Measurements from ENCODE around the gene ZNF556.
A peak's percentile ranks its signal among the peaks of the same experiment; 100 is the strongest.
"Not testable (repeated sequence)": the region's sequence is repeated elsewhere in the genome, so short reads cannot be mapped to it uniquely, and the experiment has no call there.

Gene ZNF556

GRCh38 chr19:2869618-2870017 is 2.5 kb downstream of the ZNF556 start:
- H4K91ac ChIP-seq (ENCODE audit: low read depth, low read length, poor library complexity), result no peak overlapping the region
- H3K4me3 ChIP-seq (ENCODE audit: low read length in 2 of 2), result no peak overlapping the region
- peak overlapping the region; percentile 21 for H3K9ac ChIP-seq (ENCODE audit: low read depth, low read length, poor library complexity)
- no CpG with 5 or more reads among the region's 10 CpGs for WGBS, 2 donors (ENCODE audit: extremely low coverage in 2 of 2, insufficient read length in 2 of 2, insufficient replicate concordance in 1 of 2)
- no peak overlapping the region for H2BK12ac ChIP-seq (ENCODE audit: low read length)
- H2AK5ac ChIP-seq (ENCODE audit: low read depth, low read length), result no peak overlapping the region
- no peak overlapping the region for H3K4me2 ChIP-seq (ENCODE audit: insufficient read depth, low read length, poor library complexity, severe bottlenecking)
- no peak overlapping the region for H2AFZ ChIP-seq (ENCODE audit: low read length)
- no peak overlapping the region for H3K4ac ChIP-seq (ENCODE audit: low read length)
- no peak for DNase-seq (ENCODE audit: low spot score)
- H4K8ac ChIP-seq (ENCODE audit: low read depth, low read length), result no peak overlapping the region
- no peak overlapping the region for H3K27ac ChIP-seq (replicated peaks; ENCODE audit: low read length)
- H3K18ac ChIP-seq (ENCODE audit: low read length), result no peak overlapping the region
- no peaks in the 10 kb centered on the region for H3K36me3 ChIP-seq (replicated peaks in 1 of 2; ENCODE audit: control insufficient read depth in 2 of 2, insufficient read depth in 2 of 2, low read length in 2 of 2)
- H3K27me3 ChIP-seq (ENCODE audit: control insufficient read depth in 3 of 3, insufficient read depth in 3 of 3, low read depth in 1 of 3, low read length in 3 of 3), result no peaks in the 10 kb centered on the region
- H2BK15ac ChIP-seq (ENCODE audit: low read length), result no peak overlapping the region
- no peak overlapping the region for H3K14ac ChIP-seq (ENCODE audit: low read length)
- H2BK5ac ChIP-seq (ENCODE audit: low read length), result no peak overlapping the region
- H3K9me3 ChIP-seq (replicated peaks in 1 of 2; ENCODE audit: control insufficient read depth in 2 of 2, insufficient read depth in 1 of 2, low read depth in 1 of 2, low read length in 2 of 2), result peaks cover 4 to 11% of the 10 kb centered on the region in 2 donors
- no peaks in the 10 kb centered on the region for H3K4me1 ChIP-seq (ENCODE audit: control insufficient read depth in 2 of 2, insufficient read depth in 1 of 2, low read depth in 1 of 2, low read length in 2 of 2)
- H3K79me1 ChIP-seq (ENCODE audit: low read depth, low read length), result no peaks in the 10 kb centered on the region
- no peak overlapping the region for H3K23ac ChIP-seq (ENCODE audit: low read depth, low read length, poor library complexity)
- H2BK120ac ChIP-seq (ENCODE audit: low read depth, low read length), result no peak overlapping the region

GRCh38 chr19:2872175-2872574 is 5.0 kb downstream of the ZNF556 start:
- H3K4me1 ChIP-seq (ENCODE audit: control insufficient read depth in 2 of 2, insufficient read depth in 1 of 2, low read depth in 1 of 2, low read length in 2 of 2); H3K27me3 ChIP-seq (ENCODE audit: control insufficient read depth in 3 of 3, insufficient read depth in 3 of 3, low read depth in 1 of 3, low read length in 3 of 3); H2BK5ac ChIP-seq (ENCODE audit: low read length); H3K4ac ChIP-seq (ENCODE audit: low read length); H3K27ac ChIP-seq (replicated peaks; ENCODE audit: low read length); H2BK15ac ChIP-seq (ENCODE audit: low read length); H3K18ac ChIP-seq (ENCODE audit: low read length); H2AK5ac ChIP-seq (ENCODE audit: low read depth, low read length); H3K23ac ChIP-seq (ENCODE audit: low read depth, low read length, poor library complexity); H4K8ac ChIP-seq (ENCODE audit: low read depth, low read length); H2BK12ac ChIP-seq (ENCODE audit: low read length); H2BK120ac ChIP-seq (ENCODE audit: low read depth, low read length); H3K79me1 ChIP-seq (ENCODE audit: low read depth, low read length); H3K4me2 ChIP-seq (ENCODE audit: insufficient read depth, low read length, poor library complexity, severe bottlenecking); H3K36me3 ChIP-seq (replicated peaks in 1 of 2; ENCODE audit: control insufficient read depth in 2 of 2, insufficient read depth in 2 of 2, low read length in 2 of 2); H3K14ac ChIP-seq (ENCODE audit: low read length); DNase-seq (ENCODE audit: low spot score); H3K4me3 ChIP-seq (ENCODE audit: low read length in 2 of 2); H4K91ac ChIP-seq (ENCODE audit: low read depth, low read length, poor library complexity); H3K9ac ChIP-seq (ENCODE audit: low read depth, low read length, poor library complexity): not testable (repeated sequence)
- H2AFZ ChIP-seq (ENCODE audit: low read length), result peak overlapping the region; percentile 49
- H3K9me3 ChIP-seq (replicated peaks in 1 of 2; ENCODE audit: control insufficient read depth in 2 of 2, insufficient read depth in 1 of 2, low read depth in 1 of 2, low read length in 2 of 2), result peaks cover 8 to 10% of the 10 kb centered on the region in 2 donors
- no CpG with 5 or more reads among the region's 11 CpGs for WGBS, 2 donors (ENCODE audit: extremely low coverage in 2 of 2, insufficient read length in 2 of 2, insufficient replicate concordance in 1 of 2)

GRCh38 chr19:2877398-2878331 is 10.5 kb downstream of the ZNF556 start:
- Histone ChIP-seq H2AK5ac (ENCODE audit: low read depth, low read length) (no peak overlapping the region), H3K9me3 (replicated peaks in 1 of 2; ENCODE audit: control insufficient read depth in 2 of 2, insufficient read depth in 1 of 2, low read depth in 1 of 2, low read length in 2 of 2) (peaks cover 16 to 22% of the 10 kb centered on the region in 2 donors), H3K4ac (ENCODE audit: low read length) (no peak overlapping the region), H3K79me1 (ENCODE audit: low read depth, low read length) (no peaks in the 10 kb centered on the region), H3K23ac (ENCODE audit: low read depth, low read length, poor library complexity) (no peak overlapping the region), H3K36me3 (replicated peaks in 1 of 2; ENCODE audit: control insufficient read depth in 2 of 2, insufficient read depth in 2 of 2, low read length in 2 of 2) (no peaks in the 10 kb centered on the region), H3K27me3 (ENCODE audit: control insufficient read depth in 3 of 3, insufficient read depth in 3 of 3, low read depth in 1 of 3, low read length in 3 of 3) (no peaks in the 10 kb centered on the region), H2BK12ac (ENCODE audit: low read length) (no peak overlapping the region), H4K91ac (ENCODE audit: low read depth, low read length, poor library complexity) (no peak overlapping the region), H3K14ac (ENCODE audit: low read length) (no peak overlapping the region), H2AFZ (ENCODE audit: low read length) (no peak overlapping the region), H3K4me2 (ENCODE audit: insufficient read depth, low read length, poor library complexity, severe bottlenecking) (no peak overlapping the region), H4K8ac (ENCODE audit: low read depth, low read length) (no peak overlapping the region), H2BK5ac (ENCODE audit: low read length) (no peak overlapping the region), H2BK15ac (ENCODE audit: low read length) (no peak overlapping the region), H3K4me3 (ENCODE audit: low read length in 2 of 2) (no peak overlapping the region), H3K4me1 (ENCODE audit: control insufficient read depth in 2 of 2, insufficient read depth in 1 of 2, low read depth in 1 of 2, low read length in 2 of 2) (no peaks in the 10 kb centered on the region), H3K27ac (replicated peaks; ENCODE audit: low read length) (no peak overlapping the region), H3K18ac (ENCODE audit: low read length) (no peak overlapping the region), H3K9ac (ENCODE audit: low read depth, low read length, poor library complexity) (no peak overlapping the region), H2BK120ac (ENCODE audit: low read depth, low read length) (no peak overlapping the region)
- no CpG with 5 or more reads among the region's 32 CpGs for WGBS, 2 donors (ENCODE audit: extremely low coverage in 2 of 2, insufficient read length in 2 of 2, insufficient replicate concordance in 1 of 2)
- DNase-seq (ENCODE audit: low spot score), result no peak

- H3K4me3 ChIP-seq (ENCODE audit: low read length in 2 of 2), result no peak overlapping the region
- no peak for DNase-seq (ENCODE audit: low spot score)
- no CpG with 5 or more reads among the region's 14 CpGs for WGBS, 2 donors (ENCODE audit: extremely low coverage in 2 of 2, insufficient read length in 2 of 2, insufficient replicate concordance in 1 of 2)
These were observed 16.7 kb downstream of the ZNF556 start for GRCh38 chr19:2883686-2884439.

More at GRCh38 chr19:2883686-2884439, 16.7 kb downstream of the ZNF556 start:
- no peak overlapping the region for H3K14ac ChIP-seq (ENCODE audit: low read length)
- no peak overlapping the region for H2AK5ac ChIP-seq (ENCODE audit: low read depth, low read length)
- H4K8ac ChIP-seq (ENCODE audit: low read depth, low read length), result no peak overlapping the region
- H3K4me1 ChIP-seq (ENCODE audit: control insufficient read depth in 2 of 2, insufficient read depth in 1 of 2, low read depth in 1 of 2, low read length in 2 of 2), result peaks cover 1 to 5% of the 10 kb centered on the region in 2 donors
- no peak overlapping the region for H2BK5ac ChIP-seq (ENCODE audit: low read length)
- no peak overlapping the region for H3K18ac ChIP-seq (ENCODE audit: low read length)
- no peak overlapping the region for H3K27ac ChIP-seq (replicated peaks; ENCODE audit: low read length)
- H3K9ac ChIP-seq (ENCODE audit: low read depth, low read length, poor library complexity), result no peak overlapping the region
- no peak overlapping the region for H2BK12ac ChIP-seq (ENCODE audit: low read length)
- no peak overlapping the region for H3K4me2 ChIP-seq (ENCODE audit: insufficient read depth, low read length, poor library complexity, severe bottlenecking)
- H3K36me3 ChIP-seq (replicated peaks in 1 of 2; ENCODE audit: control insufficient read depth in 2 of 2, insufficient read depth in 2 of 2, low read length in 2 of 2), result no peaks in the 10 kb centered on the region
- no peak overlapping the region for H3K4ac ChIP-seq (ENCODE audit: low read length)
- no peak overlapping the region for H3K23ac ChIP-seq (ENCODE audit: low read depth, low read length, poor library complexity)
- no peak overlapping the region for H2BK120ac ChIP-seq (ENCODE audit: low read depth, low read length)
- peaks cover 3 to 9% of the 10 kb centered on the region in 2 donors for H3K9me3 ChIP-seq (replicated peaks in 1 of 2; ENCODE audit: control insufficient read depth in 2 of 2, insufficient read depth in 1 of 2, low read depth in 1 of 2, low read length in 2 of 2)
- H2AFZ ChIP-seq (ENCODE audit: low read length), result no peak overlapping the region
- H3K27me3 ChIP-seq (ENCODE audit: control insufficient read depth in 3 of 3, insufficient read depth in 3 of 3, low read depth in 1 of 3, low read length in 3 of 3), result no peaks in the 10 kb centered on the region
- H3K79me1 ChIP-seq (ENCODE audit: low read depth, low read length), result peaks cover under 1% of the 10 kb centered on the region
- no peak overlapping the region for H4K91ac ChIP-seq (ENCODE audit: low read depth, low read length, poor library complexity)
- H2BK15ac ChIP-seq (ENCODE audit: low read length), result no peak overlapping the region

Data from neuronal stem cell (in vitro differentiated cells).